HG02981 (cell line): ENCODE measurements around the gene KCNE1.

ENCODE experiments used
- ATAC-seq: cut with Tn5 transposase; IDR thresholded peaks from one replicate; pipeline ENCODE4 v1.9.1; 2021; ENCODE audit warnings: mild to moderate bottlenecking, moderate library complexity; ENCODE audit not compliant: unreplicated experiment

KCNE1 gene

DNA sequence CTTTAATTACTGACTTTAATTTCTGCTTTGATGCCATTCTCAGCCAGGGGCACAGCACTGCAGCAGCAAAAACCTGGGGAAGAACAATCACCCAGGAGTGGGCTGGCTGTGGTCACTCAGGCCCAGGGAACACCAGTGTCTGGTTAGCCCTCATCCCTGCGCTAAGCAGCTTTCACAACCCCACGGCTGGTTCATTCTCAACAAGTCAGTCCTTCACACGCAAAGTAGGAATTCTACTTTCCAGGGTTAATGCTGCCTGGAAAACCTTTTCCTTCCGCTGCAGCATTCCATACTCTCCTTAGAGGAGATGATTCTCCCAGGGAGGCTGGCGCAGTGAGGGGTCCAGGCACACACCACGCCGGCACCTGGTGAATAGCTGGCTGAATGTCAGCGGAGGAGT is 24.3 kb upstream of the KCNE1 start:
- no peak for ATAC-seq

DNA sequence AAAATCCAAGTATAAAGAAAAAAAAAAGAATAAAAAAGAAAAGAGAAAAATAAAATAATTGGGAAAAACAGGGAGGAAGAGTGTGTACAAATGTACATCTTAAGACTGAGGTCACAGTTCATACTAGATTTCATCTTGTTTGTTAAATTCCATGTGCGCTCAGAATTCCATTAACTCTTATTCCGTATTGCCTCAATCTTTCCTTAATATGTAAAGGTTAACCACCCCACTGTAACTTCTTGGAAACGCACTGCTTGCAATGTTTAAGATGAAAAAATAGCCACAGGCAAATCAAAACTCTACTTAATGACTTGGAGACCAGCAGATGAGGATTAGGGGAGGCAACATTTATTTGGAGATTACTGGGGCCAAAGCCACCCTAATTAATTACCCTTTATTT is 23.9 kb upstream of the KCNE1 start:
- ATAC-seq, result no peak

DNA sequence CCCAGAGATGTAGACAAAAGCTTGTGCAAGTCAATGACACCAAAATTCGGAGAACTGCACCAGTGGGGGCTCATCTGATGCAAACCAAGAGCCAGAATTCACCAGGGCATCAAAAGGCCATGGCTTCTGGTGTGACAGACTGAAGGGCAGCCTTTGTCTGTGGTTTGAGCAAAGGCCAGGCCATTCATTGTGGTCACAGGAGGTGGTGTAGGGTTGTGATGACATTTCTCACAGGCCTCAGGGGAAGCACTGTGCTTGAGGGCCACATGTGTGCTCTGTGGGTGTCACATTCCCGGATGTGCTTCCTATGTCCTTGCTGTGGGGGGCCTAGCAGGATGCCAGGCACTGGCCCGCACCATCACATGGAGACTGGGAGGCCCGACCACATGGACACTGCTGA is 22.5 kb upstream of the KCNE1 start:
- ATAC-seq, result no peak

DNA sequence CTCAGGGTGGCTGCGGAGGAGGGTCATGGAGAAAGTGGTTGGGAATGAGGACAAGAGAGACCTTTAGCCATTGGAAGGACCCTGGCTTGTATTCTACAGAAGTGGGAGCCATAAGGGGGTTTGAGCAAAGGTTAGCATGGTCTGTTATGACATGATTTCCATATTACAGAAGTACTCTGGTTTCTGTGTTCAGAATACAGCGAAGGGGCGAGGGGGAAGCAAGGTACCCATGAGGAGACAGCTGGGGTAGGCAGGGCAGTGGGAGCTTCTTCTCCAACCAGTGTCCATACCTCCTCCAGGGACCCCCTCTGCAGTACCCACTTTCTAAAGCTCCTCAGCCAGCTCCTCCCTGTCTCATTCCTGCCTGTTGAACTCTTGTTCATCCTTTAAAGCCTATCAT is 21.9 kb upstream of the KCNE1 start:
- no peak for ATAC-seq

DNA sequence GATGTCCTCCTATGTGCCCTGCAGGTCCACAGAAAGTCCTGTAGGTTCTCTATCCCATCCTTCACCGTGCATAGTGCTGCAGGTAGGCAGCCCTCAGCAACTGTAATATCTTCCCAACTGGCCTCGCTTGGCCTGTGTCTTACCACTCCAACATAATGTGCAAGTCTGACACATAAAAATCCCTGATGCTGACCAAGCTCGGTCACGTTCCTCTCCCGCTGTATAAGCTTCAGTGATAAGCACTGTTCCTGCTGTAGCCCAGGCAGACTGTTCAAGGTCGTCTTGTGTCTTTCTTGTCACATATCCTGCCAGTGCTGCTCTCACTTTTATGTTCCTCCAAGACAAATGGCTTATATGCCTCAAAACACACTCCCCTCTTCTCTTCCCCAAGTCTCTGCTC is 19.4 kb upstream of the KCNE1 start:
- ATAC-seq, result no peak

DNA sequence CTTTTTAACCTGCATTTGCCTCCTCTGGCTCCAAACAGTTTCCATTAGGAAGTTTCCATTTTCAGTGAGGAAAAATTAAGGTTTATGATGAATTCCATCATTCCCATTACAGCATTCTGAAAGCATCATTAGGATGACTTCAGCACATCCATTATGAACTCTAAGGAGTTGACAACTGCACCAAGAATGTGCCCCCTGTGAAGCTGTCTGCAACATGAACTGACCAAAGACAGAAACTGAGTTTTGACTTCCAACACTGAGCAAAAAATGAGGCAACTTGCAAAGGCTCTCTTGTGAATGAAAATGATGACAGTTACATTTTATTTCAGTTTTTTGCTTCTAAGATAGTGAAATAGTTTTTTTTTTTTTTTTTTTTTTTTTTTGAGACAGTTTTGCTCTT is 18.3 kb upstream of the KCNE1 start:
- no peak for ATAC-seq

DNA sequence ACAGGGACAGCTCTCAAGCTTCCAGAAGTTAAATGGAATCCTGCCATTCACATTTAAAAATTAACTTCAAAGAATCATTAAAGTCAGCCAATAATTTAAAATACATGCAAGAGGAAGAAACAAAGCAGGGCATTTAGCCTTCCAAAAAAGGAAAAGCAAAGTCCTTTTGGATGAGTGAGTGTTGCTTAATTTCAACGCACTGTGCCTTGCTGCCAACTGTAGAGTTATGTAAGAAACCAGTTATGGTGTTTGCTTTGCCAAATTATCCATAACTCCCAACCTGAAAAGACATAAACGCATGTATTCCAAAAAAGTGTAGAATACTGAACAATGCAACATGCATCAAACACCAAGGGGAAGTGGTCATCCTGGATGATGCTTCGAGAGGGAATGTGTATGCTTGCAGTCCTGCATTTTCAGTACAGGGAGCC is 16.1 kb upstream of the KCNE1 start:
- ATAC-seq, result no peak

DNA sequence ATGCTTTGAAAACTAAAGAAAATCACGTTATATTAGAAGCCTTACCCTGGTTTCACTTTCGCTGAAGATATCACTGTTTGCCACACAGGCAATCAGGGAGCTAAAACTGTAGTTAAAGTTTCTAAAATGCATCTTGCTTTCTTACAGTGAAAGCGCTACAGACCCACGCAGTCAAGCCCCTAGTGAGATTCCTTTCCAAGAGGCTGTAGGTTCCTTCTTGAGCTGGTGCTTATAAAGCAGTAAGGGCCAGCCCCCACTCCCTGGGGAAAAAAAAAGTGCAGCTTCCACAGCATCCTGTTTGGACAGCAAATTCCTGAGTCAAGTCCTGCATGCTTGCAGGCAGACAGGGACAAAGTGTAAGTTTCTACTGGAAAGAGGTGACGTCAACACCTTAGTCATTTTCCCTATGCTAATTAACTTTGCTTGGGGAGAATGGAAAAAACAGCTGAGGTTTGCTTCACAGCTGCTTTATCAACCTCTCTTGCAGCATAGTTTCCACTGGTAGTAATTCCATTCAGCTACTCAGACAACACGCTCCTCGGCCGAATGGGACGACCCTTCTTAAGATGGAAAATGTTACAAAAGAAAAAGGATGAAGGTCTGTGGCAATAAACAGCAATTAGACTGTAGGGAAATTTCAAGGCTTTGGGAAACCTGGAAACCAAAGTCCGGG is 14.7 kb upstream of the KCNE1 start:
- ATAC-seq, result no peak

DNA sequence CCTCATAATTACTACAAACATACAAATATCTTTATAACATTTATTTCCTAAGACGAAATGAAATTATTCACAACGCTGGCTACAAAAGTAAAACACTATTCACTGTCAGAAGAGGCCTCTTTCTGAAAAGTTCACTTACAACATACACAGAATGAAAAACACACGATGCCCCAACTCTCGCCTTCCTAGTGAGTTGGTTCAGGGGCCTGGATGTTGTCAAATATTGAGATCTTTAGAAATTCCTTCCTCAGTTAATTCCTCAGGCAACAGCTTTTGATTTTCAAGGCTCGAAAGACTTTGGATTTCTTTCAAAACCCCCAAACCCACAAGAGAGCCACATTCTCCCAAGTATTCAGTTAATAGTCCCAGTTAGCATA is 14.2 kb upstream of the KCNE1 start:
- no peak for ATAC-seq

DNA sequence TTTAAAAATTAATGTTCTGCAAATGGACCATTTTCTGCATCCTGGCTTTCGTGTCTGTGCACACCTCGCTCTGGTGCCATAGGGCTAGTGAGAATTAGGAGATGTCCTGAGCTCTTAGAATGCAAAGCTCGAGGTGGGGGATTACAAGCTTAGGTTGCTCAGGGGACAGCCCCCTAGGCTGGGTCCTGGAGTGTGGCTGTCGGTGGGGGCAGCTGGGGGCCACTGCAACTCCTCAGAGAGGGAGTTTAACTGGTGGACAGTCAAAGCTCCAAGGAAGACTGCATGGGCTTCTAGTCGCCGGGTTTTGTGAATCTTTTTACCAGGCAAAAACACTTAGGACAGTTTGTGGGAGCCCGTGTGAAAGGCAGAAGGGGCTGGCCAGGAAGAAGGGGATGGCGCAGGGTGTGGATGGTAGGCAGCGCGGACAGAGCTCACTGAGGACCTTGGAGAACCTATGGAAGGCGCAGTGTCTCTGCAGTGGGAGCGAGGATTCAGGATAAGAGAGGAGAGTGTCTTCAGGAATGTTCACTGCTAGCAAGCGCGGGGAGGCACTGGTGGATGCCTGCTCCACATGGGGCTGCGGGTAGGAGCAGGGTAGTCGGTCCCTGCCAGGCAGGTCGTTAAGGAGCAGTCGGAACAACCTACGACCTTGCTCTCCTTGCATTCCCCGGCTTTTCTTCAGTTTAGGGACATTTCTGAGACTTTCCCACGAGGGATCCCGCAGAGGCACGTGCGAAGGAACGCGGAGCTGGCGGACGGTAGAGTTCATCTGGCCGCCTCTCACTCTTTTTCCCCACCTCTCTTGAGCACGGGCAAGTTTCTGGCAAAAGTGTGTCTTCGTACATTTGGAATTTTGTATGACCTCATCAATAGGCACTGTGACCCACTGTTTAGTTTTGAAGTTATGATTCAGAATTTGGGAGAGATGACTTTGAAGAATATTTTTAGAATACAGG is 12.9 kb upstream of the KCNE1 start:
- no peak for ATAC-seq

DNA sequence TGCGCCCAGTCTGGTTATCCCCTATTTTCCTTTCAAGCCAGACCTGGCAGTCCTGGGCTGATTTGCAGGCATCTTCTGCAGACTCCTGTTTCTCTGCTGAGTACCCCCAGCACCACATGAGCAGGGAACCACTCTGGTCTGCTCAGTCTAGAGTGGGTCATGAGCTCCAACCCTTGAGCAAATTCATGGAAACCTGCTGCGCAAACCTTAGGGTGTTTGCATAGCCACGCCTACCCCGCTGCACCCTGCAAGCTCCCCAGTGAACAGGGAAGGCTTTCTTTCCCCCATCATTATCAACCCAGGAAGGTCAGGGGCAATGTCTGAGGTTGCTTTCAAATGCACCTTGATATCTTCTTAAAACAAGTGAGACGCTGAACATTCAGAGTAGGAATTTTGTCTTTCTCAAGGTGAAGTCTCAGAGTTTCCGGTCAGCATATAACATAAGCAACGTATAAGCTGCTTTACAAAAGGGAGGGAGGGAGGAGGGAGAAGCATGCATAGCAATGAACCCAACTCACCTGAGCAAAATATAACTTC is 11.1 kb upstream of the KCNE1 start:
- no peak for ATAC-seq

DNA sequence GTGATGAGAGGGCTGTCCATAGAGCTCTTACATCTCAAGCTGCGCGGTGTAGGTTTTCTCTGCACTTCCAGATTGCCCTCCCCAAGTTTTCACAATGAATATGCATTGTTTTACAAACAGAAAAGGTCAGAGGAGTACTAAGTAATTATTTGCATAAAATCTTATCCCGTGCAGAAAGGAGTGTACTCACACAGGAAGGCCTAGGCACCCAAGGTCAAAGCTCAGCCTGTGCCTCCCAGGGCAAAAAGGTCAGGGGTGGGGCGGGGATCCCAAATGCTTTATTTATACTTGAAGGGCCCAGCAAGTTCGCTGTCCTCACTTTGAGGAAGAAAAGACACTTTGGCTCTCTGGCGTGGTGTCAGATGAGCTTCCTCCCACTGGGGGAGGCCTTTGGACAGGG is 10.3 kb upstream of the KCNE1 start:
- no peak for ATAC-seq

DNA sequence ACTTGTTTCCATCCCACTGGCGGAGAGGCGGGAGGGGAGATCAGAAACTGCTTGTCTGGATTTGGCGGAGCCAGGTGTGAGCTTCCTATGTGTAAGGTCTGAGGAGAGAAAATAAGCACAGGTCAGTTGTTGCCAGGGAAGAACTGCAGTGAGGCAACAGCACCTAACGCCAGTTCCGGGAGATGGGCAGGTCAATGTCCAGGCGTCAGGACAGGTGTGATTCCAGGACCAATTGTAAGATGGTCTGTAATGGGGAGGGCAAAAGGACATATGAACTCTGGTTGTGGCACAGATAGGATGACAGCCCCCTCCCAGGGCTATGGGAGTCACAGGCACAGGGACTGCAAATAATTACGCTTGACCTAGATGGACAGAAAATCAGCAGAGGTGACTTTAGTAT is 9.6 kb upstream of the KCNE1 start:
- ATAC-seq, result no peak

DNA sequence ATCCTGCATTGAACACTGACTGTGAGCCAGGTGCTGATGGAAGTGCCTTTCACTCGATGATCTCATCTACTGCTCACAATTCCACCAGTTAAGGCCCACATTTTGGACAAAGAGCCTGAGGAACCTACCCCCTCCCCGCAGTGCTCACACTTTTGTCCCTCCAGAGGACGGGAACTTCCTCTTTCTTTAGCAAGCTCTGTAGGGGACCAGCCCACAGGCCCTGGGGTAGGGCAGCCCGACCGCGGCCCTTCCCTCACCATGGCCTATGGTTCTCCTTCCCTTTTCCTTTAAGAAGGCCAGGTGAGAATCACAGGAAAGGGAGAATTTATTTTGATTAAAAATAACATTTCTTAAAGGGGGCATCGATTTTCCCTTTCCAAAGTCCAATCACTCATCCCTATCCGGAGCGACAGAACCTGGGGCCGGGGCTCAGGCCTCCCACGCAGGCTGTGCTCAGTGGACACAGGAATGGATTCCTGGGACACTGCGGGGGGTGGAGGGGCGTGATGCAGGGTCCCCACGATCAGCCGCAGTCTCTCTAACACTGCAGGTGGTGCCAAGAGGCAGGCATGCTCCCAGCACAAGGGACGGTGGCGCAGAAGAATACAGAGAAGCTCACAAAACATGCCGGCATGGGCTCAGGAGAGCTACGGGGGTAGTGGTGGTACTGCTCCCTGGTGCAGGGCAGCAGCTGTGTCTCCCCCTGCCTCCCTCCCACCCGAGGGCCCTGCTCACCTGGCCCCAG is 8.9 kb upstream of the KCNE1 start:
- ATAC-seq, result no peak

DNA sequence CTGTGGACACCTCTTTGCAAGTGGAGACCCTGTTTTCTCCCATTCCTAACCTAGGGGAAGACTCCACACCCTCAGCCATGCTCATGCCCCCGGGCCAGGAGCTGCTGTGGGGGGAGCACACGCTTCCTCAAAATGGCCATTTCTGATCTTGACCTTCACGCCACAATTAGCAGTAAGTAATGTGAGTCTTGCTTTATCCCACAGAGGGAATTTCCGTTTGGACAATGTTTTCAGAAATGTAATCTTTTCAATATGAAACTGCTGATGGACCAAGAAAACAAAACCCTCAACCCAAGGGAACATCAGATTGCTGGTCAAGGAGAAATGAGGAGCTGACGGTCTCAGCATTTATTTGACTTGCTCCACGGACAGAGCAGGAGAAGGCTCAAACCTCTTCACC is 8.3 kb upstream of the KCNE1 start:
- ATAC-seq, result no peak

DNA sequence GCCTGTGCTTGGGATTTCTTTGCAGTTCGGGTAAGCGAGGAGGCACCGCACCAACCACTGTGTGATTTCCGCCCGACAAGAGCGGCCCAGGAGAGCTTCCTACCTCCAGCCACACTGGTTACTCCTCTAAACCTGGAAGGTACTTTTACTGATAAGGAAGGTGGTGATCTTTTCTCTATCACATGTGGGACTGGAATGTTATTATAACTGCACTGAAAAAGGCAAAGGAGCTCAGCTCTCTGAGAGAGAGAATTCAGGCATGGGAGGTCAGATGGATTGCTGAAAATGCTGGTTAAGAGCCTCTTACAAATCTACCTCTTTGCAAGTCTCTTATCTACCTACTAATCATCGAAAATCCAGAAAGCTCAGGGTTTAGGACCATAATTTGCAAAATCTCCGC is 7.7 kb upstream of the KCNE1 start:
- ATAC-seq, result no peak

DNA sequence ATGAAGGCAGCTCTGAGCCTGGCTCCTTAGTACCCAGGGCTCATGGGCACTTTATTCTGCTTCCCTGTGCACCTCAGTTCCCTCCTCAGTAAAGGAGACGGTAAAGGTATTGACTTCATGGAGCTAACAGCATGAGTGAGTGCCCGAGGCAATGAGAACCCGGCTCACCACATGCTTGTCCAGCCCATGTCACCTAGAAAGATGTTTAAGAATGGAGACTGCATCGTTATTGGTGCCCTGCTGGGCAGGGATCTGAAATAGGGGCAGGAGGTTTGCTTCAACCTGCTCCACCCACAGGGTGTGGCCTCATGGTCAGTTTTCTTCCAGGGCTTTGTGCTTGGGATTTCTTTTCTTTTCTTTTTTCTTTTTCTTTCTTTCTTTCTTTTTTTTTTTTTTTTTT is 7.0 kb upstream of the KCNE1 start:
- no peak for ATAC-seq

DNA sequence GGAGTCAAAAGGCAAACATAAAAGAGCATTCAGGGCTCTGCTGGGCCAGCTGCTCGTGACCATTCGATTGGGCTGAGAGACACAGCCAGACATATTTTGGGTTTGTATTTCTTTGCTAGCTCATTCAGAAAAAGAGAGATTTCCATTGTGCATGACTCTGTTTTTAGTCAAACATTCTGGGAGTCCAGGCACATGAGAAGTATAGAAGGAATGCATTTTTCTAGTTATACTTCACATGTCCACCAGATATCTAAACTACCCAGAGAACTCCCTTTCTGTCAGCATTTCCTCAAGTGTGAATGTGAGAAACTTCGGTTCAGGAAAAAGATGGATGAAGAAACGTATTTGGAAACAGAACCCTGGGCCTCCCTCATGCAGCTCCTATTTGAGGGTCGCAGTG is 6.3 kb upstream of the KCNE1 start:
- no peak for ATAC-seq

DNA sequence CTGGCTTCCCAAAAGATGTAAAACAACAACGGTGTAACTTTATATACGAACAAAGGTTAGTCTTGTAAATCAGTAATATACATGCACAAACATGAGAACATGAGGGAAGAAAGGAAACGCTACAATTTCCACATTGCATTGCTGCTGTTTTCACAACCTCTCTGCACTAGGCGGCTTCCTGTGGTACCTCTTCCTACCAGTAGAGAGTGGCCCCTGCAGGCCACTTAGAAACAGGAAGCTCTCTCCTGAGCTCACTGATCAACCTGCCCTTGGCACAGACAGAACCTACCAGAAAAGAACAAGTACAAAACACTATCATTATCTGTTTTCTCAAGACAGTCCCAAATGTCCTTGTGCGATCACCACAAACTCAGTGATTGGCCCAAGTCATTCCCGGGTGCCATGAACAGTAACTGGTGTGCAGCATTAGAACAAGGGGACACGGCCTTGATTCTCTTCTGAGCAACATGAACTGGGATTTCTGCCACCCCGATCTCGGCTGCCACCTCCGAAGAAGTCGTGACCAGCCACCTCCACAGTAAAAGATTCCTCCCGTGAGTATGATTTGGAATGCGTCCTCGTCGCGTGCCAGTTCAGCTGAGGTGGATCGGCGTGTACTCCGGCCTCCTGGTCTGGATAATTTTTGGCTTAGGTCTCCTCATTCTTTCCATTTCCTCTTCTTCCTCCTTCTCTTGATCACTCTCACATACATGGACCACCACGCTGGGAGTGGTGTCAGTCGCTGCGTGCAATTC is 5.7 kb upstream of the KCNE1 start:
- no peak for ATAC-seq

DNA sequence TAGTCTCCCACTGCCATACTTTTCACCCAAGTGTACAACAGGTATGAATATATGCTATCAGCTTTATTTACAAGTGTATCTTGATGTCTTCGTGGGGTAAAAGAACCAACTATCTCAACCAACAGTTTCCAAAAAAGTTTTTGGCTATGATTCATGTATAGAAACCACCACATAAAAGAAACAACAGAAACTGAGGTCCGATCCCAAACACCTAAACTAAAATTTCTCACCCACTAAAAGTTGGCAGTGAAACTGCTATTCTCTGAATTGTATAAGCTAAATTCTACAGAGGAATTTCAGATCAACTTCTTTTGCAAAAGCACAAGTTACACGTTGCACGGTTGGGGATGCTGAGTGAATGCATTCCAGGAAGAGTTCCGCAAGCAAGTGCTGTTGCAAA is 5.0 kb upstream of the KCNE1 start:
- no peak for ATAC-seq
